HG02642 (cell line): Measurements from ENCODE around the gene EMC9.

ENCODE experiments used
- ATAC-seq: cut with Tn5 transposase; IDR thresholded peaks from one replicate; pipeline ENCODE4 v1.9.1; 2021; ENCODE audit warnings: mild to moderate bottlenecking; ENCODE audit not compliant: unreplicated experiment, poor library complexity

EMC9 gene

DNA sequence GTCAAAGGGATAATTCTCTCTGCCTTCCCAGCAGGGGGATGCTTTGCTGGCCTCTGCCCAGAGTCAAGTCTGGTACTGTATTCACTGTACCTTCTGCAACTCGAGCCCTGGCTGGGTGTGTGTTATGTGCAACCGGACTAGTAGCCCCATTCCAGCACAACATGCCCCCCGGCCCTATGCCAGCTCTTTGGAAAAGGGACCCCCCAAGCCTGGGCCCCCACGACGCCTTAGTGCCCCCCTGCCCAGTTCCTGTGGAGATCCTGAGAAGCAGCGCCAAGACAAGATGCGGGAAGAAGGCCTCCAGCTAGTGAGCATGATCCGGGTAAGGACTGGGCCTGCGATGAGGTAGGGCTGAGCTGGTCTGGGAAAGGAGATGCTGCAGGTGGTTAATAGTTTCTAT is 9.2 kb upstream of the EMC9 start:
- no peak for ATAC-seq

DNA sequence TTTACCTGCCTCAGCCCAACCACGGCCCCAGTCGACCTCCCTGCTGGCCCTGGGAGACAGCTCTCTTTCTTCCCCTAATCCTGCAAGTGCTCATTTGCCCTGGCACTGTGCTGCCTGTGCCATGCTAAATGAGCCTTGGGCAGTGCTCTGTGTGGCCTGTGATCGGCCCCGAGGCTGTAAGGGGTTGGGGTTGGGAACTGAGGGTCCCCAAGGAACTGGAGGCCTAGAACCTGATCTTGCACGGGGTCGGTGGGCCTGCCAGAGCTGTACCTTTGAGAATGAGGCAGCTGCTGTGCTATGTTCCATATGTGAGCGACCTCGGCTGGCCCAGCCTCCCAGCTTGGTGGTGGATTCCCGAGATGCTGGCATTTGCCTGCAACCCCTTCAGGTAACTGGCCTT is 8.7 kb upstream of the EMC9 start:
- no peak for ATAC-seq

DNA sequence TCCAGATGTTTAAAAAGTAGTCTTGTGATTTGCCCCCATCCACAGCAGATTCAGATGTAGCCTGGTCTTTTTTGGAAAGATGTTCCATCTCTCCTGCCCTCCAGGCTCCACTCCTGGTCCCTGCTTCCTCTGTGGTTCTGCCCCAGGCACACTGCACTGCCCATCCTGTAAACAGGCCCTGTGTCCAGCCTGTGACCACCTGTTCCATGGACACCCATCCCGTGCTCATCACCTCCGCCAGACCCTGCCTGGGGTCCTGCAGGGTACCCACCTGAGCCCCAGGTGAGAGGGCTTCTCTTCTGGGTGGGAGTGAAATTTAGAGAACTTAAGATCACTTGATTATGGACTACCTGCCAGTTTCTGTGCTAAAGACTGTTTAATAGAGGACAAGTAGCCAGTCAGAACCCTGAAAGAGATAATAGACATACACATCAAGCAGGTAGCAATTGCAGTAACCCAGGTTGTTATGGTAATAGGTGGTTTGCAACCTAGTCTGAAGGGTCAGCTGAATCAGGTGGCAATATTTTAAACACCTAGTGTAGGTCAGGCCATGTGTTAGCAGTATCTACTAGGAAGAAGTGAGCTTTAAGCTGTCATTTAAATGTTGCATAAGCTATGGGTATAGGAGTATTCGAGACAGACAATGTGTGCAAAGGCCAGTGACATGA is 8.0 kb upstream of the EMC9 start:
- ATAC-seq: no peak

DNA sequence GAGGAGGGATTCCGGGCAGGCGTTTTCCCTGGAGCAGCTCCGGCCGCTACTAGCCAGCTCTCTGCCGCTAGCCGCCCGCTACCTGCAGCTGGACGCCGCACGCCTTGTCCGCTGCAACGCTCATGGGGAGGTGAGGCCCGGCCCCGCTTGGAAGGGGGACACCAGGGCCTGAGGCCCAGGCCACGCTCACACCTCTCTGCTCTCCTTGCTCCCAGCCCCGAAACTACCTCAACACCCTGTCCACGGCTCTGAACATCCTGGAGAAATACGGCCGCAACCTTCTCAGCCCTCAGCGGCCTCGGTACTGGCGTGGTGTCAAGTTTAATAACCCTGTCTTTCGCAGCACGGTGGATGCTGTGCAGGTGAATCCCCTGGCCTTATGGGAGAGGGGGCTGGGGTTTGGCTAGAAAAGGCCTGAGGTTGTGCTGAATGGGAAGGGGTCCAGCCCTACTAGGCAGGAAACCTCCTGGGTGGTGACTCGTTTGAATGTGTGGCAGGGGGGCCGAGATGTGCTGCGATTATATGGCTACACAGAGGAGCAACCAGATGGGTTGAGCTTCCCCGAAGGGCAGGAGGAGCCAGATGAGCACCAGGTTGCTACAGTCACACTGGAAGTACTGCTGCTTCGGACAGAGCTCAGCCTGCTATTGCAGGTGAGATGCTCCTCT is 6.5 kb upstream of the EMC9 start:
- ATAC-seq: no peak

DNA sequence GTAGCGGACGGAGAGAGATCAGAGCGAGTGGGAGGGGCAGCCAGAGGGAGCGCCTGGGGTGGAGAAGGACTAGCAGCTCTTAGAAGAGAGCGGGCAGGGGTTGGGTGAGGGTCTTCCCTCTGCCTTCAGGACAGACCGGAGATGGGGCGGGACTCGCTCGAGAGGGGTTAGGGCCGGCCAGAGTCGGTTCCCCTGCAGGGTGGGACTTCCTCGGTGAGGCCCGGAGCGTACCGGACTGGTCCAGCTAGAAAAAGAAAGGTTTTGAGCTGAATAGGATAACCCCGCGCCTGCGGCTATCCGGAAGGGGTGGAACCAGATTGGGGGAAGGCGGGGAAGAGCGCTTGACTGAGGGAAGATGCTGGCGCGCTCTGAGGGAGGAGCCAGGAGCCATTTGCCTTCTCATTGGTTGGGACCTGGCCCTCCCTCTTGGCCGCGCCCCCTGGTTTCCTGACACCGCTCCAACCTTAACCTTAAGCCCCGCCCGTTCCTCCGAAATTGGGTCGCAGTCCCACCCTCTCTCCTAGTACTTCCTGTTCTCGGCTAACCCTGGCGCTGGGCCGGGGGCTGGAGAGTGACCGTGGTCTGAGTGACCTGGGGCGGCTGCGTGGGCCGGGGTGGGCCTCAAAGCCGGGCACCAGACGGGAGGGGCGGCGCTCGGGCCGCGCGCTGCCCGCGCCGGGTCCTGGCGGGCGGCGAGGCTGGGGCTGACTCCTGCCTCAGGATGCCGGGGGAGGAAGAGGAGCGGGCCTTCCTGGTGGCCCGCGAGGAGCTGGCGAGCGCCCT is 5.8 kb upstream of the EMC9 start, which contains the start of gene RNF31:
Gene RNF31 (plus strand): TSS at position 521 of the 783 bp plus-strand sequence. CDS start 201 bp downstream, at position 722.
- ATAC-seq: peak; percentile 82

GRCh38 chr14:24146453-24146977 is 5.1 kb upstream of the EMC9 start, which contains the start of gene PSME2:
TSS of gene PSME2 (minus strand) at chr14:24146610. CDS start at chr14:24146581, 29 bp downstream.
- ATAC-seq: peak; percentile 73

DNA sequence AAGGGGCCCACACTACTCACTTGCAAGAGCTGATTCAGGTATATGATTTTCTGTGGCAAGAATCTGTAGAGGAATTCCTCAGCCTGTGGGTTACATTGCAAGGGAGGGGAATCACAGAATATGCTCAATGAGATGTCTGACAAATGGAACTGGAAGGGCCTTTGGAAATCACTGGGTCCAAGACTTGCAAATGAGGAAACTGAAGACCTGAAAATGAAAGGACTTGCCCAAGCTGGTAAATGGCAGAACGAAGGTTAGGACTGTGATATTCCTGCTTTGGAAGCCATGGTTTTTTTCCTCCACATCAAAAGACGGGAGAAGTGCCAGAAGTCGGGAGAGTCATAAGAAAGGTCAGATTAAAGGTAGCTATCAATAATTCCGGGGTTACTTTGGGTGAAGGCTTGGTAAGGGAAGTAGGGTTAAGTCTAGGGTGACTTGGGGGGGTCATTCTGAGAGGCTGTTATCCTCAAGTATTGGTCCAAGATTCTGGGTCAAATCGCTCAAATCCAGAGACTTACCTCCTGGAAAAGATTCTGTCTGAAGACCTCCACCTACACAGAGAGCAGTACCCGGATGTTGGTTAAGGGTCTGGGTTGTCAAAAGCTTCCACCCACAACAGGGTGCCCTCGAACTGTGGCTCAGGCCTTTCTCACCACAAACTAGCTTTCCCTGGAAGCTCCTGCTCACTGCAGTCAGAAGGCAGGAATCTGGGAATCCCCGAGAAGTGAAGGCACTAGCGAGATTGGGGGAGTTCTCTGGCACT is 4.5 kb upstream of the EMC9 start:
- no peak for ATAC-seq

DNA sequence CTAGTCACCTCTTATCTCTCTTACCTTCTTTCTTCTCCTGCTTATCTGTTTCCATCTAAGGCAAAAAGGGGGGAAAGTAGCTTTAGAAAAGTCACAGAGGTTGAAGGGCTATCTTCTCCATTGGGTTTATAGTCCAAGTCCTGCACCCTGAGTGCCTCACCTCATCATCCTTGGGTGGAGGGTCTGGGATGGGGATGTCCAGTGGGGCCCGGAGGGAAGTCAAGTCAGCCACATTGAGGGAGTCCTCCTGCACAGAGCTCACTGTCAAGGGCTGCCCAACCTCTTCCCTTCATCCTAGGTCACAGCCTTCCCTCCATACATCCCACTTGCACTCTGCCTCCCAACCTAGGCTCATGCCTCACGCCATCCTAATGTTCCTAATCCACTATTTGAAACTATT is 3.8 kb upstream of the EMC9 start:
- ATAC-seq: no peak

- no peak for ATAC-seq
Observed at GRCh38 chr14:24144451-24144850, 3.1 kb upstream of the EMC9 start.

- ATAC-seq: no peak
Observed at GRCh38 chr14:24143511-24143910, 2.1 kb upstream of the EMC9 start.

DNA sequence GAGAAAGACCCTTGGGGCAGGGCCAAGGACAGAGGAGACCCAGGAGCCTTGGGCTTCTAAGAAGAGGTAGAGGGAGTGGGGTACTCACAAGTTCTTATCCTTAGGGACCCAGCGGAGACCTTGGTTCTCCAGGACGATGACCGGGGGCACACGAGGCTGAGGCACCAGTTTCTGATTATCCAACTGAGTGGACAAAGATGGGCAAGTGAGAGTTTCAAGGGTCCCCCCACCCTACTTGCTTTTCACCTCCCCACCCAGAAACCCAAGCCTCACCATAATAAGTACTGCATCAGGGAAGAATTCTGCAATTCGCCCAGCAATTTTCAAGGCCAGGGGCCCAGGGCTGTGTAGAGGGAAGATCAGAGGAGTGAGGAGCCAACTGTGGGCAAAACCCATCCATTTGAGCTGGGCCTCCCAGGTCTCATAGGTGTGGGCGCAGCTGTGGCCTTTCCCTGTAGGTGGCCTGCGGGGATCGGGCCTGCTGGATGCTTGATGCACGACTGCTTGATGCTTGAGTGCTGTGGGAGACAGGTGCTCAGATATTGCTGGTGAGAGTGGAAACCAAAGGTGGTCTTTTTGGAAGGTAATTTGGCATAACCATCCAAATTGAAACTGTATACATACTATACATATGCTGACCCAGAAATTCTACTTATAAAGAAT is 2.0 kb downstream of the EMC9 start:
- ATAC-seq: no peak

GRCh38 chr14:24138396-24139271 is 2.8 kb downstream of the EMC9 start:
- no peak for ATAC-seq

- no peak for ATAC-seq
Observed at GRCh38 chr14:24137529-24138395, 3.6 kb downstream of the EMC9 start.

- no peak for ATAC-seq
Observed at GRCh38 chr14:24136684-24137528, 4.5 kb downstream of the EMC9 start.

- peak; percentile 89 for ATAC-seq
Observed at GRCh38 chr14:24135834-24136683, 5.3 kb downstream of the EMC9 start, which contains the start of gene PSME1. TSS of gene PSME1 (plus strand) at chr14:24136194. CDS start at chr14:24136263, 69 bp downstream.

DNA sequence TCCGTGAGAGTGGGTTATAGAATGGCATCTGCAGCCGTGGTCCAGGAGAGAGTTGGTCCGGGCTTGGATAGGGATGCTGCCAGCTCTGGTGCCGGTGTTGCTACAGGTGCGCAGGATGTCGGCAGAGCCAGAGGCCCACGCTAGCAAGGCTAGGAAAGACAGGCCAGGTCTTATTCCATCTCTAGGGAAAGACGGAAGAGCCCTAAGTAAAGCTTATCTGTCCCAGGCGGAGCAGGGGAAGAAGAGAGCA is 5.9 kb downstream of the EMC9 start:
- peak; percentile 10 for ATAC-seq
